Body of pancreas (tissue), 4 donors: ENCODE measurements around the gene CCSER1.

ENCODE experiments used
- POLR2A ChIP-seq, 3 donors: fragments of 450-650 bp; IDR thresholded peaks; one replicate each; pipeline ENCODE4 v1.6.1; 2016; ENCODE audit warnings: antibody characterized with exemption in 3 of 3, mild to moderate bottlenecking in 2 of 3
- TF ChIP-seq, protein P1 (sequence below), 7 experiments: fragments of 450-650 bp in 4 of 7; fragments of 200-600 bp in 3 of 7; sonication (generic) in 3 of 7; IDR thresholded peaks; one replicate each; pipeline ENCODE4 v1.5.1; 2016 to 2019; ENCODE audit warnings: antibody characterized with exemption in 7 of 7

DNA sequence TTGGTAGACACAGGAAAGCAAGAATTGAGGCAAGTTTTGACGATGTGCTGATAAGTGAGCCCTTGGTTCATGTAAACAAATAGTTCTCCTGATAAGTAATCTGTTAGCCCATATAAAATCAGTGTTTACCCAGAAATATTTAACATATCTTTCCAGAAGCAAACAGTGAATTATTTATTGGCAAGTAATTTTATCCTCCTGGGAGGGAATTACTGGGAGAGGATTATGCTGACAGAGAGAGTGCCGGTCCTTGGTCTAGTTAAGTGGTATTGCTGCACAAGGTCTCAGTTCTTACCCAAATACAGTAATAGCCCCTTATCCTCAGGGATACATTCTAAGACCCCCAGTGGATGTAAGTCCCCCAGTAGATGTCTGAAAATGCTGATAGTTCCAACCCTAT lies 315.4 kb downstream of the CCSER1 start:
- TF ChIP-seq, protein P1, sequence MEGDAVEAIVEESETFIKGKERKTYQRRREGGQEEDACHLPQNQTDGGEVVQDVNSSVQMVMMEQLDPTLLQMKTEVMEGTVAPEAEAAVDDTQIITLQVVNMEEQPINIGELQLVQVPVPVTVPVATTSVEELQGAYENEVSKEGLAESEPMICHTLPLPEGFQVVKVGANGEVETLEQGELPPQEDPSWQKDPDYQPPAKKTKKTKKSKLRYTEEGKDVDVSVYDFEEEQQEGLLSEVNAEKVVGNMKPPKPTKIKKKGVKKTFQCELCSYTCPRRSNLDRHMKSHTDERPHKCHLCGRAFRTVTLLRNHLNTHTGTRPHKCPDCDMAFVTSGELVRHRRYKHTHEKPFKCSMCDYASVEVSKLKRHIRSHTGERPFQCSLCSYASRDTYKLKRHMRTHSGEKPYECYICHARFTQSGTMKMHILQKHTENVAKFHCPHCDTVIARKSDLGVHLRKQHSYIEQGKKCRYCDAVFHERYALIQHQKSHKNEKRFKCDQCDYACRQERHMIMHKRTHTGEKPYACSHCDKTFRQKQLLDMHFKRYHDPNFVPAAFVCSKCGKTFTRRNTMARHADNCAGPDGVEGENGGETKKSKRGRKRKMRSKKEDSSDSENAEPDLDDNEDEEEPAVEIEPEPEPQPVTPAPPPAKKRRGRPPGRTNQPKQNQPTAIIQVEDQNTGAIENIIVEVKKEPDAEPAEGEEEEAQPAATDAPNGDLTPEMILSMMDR (IDR thresholded peaks at IDR 0.05): no peak
- TF ChIP-seq POLR2A (IDR thresholded peaks at IDR 0.05): no peak
